Neural progenitor cell (in vitro differentiated cells): Measurements from ENCODE around the gene KDM4B. TPM values are rescaled to one million over a fixed set of nuclear protein-coding genes. Genes with fewer than 3 reads are reported as not detected.
"Not testable (repeated sequence)": the region's sequence is repeated elsewhere in the genome, so short reads cannot be mapped to it uniquely, and the experiment has no call there.

ENCODE experiments used
- DNase-seq: peaks from one replicate; pipeline ENCODE4 v3.0.0-alpha.2; 2016; ENCODE audit warnings: low spot score
- H2AFZ ChIP-seq: fragments of 200-600 bp; sonication (generic); replicated peaks from 2 replicates; pipeline ENCODE4 v1.6.1; 2016; ENCODE audit warnings: antibody characterized with exemption
- H3F3A ChIP-seq: fragments of 200-600 bp; sonication (generic); 2 replicates; pipeline ENCODE4 v1.6.1; 2016; ENCODE audit warnings: antibody characterized with exemption, low read depth
- H3K27ac ChIP-seq: fragments of 200-600 bp; sonication (generic); 2 replicates; pipeline ENCODE4 v1.5.1; 2016; ENCODE audit warnings: mild to moderate bottlenecking
- H3K27me3 ChIP-seq: fragments of 200-600 bp; sonication (generic); 2 replicates; pipeline ENCODE4 v1.6.1; 2016; ENCODE audit warnings: mild to moderate bottlenecking, moderate library complexity
- H3K36me3 ChIP-seq: fragments of 200-600 bp; sonication (generic); 2 replicates; pipeline ENCODE4 v1.5.1; 2016
- H3K4me1 ChIP-seq: fragments of 200-600 bp; sonication (generic); 2 replicates; pipeline ENCODE4 v1.6.1; 2016; ENCODE audit warnings: mixed run types
- H3K4me2 ChIP-seq: fragments of 200-600 bp; sonication (generic); 2 replicates; pipeline ENCODE4 v1.6.1; 2016
- H3K4me3 ChIP-seq: fragments of 200-600 bp; sonication (generic); 2 replicates; pipeline ENCODE4 v1.5.1; 2016
- H3K79me2 ChIP-seq: fragments of 200-600 bp; sonication (generic); 2 replicates; pipeline ENCODE4 v1.6.1; 2016; ENCODE audit warnings: low read depth
- H3K9ac ChIP-seq: fragments of 200-600 bp; sonication (generic); 2 replicates; pipeline ENCODE4 v1.6.1; 2016
- H3K9me3 ChIP-seq: fragments of 200-600 bp; sonication (generic); 2 replicates; pipeline ENCODE4 v1.5.1; 2016; ENCODE audit warnings: low read depth
- H4K20me1 ChIP-seq: fragments of 200-600 bp; sonication (generic); 2 replicates; pipeline ENCODE4 v1.6.1; 2016; ENCODE audit warnings: low read depth
- H3K27ac Mint-ChIP-seq: 3 replicates; pipeline ENCODE4 v1.8.0; 2021; ENCODE audit warnings: mixed read lengths
- H3K27me3 Mint-ChIP-seq: 2 replicates; pipeline ENCODE4 v1.8.0; 2022; ENCODE audit warnings: low read depth, mild to moderate bottlenecking, inconsistent platforms, moderate library complexity, mixed read lengths; ENCODE audit not compliant: insufficient read depth
- H3K36me3 Mint-ChIP-seq: 3 replicates; pipeline ENCODE4 v1.8.0; 2021; ENCODE audit warnings: mixed read lengths
- H3K4me1 Mint-ChIP-seq: 3 replicates; pipeline ENCODE4 v1.8.0; 2021; ENCODE audit warnings: mixed read lengths
- H3K4me3 Mint-ChIP-seq: 3 replicates; pipeline ENCODE4 v1.8.0; 2021; ENCODE audit warnings: mild to moderate bottlenecking, moderate library complexity, mixed read lengths
- H3K9me3 Mint-ChIP-seq: 3 replicates; pipeline ENCODE4 v1.8.0; 2020; ENCODE audit warnings: mixed read lengths
- CTCF ChIP-seq: fragments of 200-600 bp; sonication (generic); IDR thresholded peaks from 2 replicates; pipeline ENCODE4 v1.5.1; 2017; ENCODE audit warnings: antibody characterized with exemption, mild to moderate bottlenecking
- EZH2 ChIP-seq: fragments of 200-600 bp; sonication (generic); IDR thresholded peaks from 2 replicates; pipeline ENCODE4 v1.6.1; 2017; ENCODE audit warnings: antibody characterized with exemption, mild to moderate bottlenecking, moderate library complexity
- EZH2phosphoT487 ChIP-seq: fragments of 200-600 bp; sonication (generic); IDR thresholded peaks from 2 replicates; pipeline ENCODE4 v1.6.1; 2017; ENCODE audit warnings: antibody characterized with exemption
- total RNA-seq: library from RNA; depleted of rRNA; stranded (reverse); fragments of >200 nt; gene quantifications from 2 replicates; pipeline ENCODE4 v1.2.3, GENCODE V29; 2015; ENCODE audit warnings: low replicate concordance

KDM4B gene
- total RNA-seq, 1 donor from 2014 or later: 16.0 TPM

GRCh38 chr19:4933528-4933927, 35.4 kb upstream of the KDM4B start:
- Histone ChIP-seq H3K4me3 (no peak overlapping the region), H3K36me3 (no peaks in the 10 kb centered on the region), H2AFZ (no peak overlapping the region), H3K27me3 (no peaks in the 10 kb centered on the region), H3K79me2 (peaks cover 28% of the 10 kb centered on the region), H3F3A (no peaks in the 10 kb centered on the region), H3K4me2 (no peak overlapping the region), H3K9me3 (no peaks in the 10 kb centered on the region), H4K20me1 (peaks cover 46% of the 10 kb centered on the region), H3K9ac (no peak overlapping the region), H3K4me1 (no peaks in the 10 kb centered on the region), H3K27ac (no peak overlapping the region)
- no peak overlapping the region for H3K27ac Mint-ChIP-seq
- no peak for TF ChIP-seq CTCF
- TF ChIP-seq EZH2phosphoT487: no peak
- TF ChIP-seq EZH2: no peak
- no peaks in the 10 kb centered on the region for H3K9me3 Mint-ChIP-seq
- no peak for DNase-seq
- peaks cover 37% of the 10 kb centered on the region for H3K36me3 Mint-ChIP-seq
- no peaks in the 10 kb centered on the region for H3K27me3 Mint-ChIP-seq
- no peak overlapping the region for H3K4me3 Mint-ChIP-seq
- H3K4me1 Mint-ChIP-seq: no peaks in the 10 kb centered on the region

- H3K27ac Mint-ChIP-seq: no peak overlapping the region
These were observed 33.5 kb upstream of the KDM4B start for GRCh38 chr19:4935444-4935843.

GRCh38 chr19:4937060-4937459, 31.9 kb upstream of the KDM4B start:
- no peaks in the 10 kb centered on the region for H3K4me1 ChIP-seq
- no peak overlapping the region for H3K27ac Mint-ChIP-seq

More at GRCh38 chr19:4935444-4935843, 33.5 kb upstream of the KDM4B start:
- Histone ChIP-seq H3K27me3 (no peaks in the 10 kb centered on the region), H2AFZ (no peak overlapping the region), H3K4me2 (no peak overlapping the region), H3K9ac (no peak overlapping the region), H3K4me1 (no peaks in the 10 kb centered on the region), H4K20me1 (peaks cover 40% of the 10 kb centered on the region), H3F3A (peaks cover 3% of the 10 kb centered on the region), H3K27ac (no peak overlapping the region), H3K9me3 (no peaks in the 10 kb centered on the region), H3K79me2 (peaks cover 29% of the 10 kb centered on the region), H3K36me3 (no peaks in the 10 kb centered on the region), H3K4me3 (no peak overlapping the region)
- H3K36me3 Mint-ChIP-seq: peaks cover 39% of the 10 kb centered on the region
- no peak overlapping the region for H3K4me3 Mint-ChIP-seq
- no peaks in the 10 kb centered on the region for H3K9me3 Mint-ChIP-seq
- DNase-seq: no peak
- TF ChIP-seq CTCF (no peak), EZH2 (no peak), EZH2phosphoT487 (no peak)
- no peaks in the 10 kb centered on the region for H3K4me1 Mint-ChIP-seq
- H3K27me3 Mint-ChIP-seq: peaks cover 2% of the 10 kb centered on the region

GRCh38 chr19:4938461-4938860, 30.5 kb upstream of the KDM4B start:
- Histone ChIP-seq H3K79me2 (peaks cover 33% of the 10 kb centered on the region), H4K20me1 (peaks cover 40% of the 10 kb centered on the region)
- not testable (repeated sequence) for H2AFZ ChIP-seq, H3K9me3 ChIP-seq, H3K36me3 ChIP-seq, H3K27me3 Mint-ChIP-seq, H3F3A ChIP-seq, H3K27me3 ChIP-seq, DNase-seq, H3K4me2 ChIP-seq, H3K9ac ChIP-seq, H3K4me3 ChIP-seq, H3K9me3 Mint-ChIP-seq, H3K4me1 Mint-ChIP-seq, H3K4me1 ChIP-seq, H3K4me3 Mint-ChIP-seq, H3K27ac ChIP-seq
- Mint-ChIP-seq H3K27ac (peak overlapping the region; percentile 83), H3K36me3 (peaks cover 33% of the 10 kb centered on the region)

More at GRCh38 chr19:4937060-4937459, 31.9 kb upstream of the KDM4B start:
- Histone ChIP-seq H3K4me2 (no peak overlapping the region), H3K79me2 (peaks cover 33% of the 10 kb centered on the region), H3K36me3 (no peaks in the 10 kb centered on the region), H4K20me1 (peaks cover 40% of the 10 kb centered on the region), H3K27me3 (no peaks in the 10 kb centered on the region), H3K27ac (no peak overlapping the region), H3K9me3 (no peaks in the 10 kb centered on the region), H2AFZ (no peak overlapping the region), H3K9ac (no peak overlapping the region), H3K4me3 (no peak overlapping the region), H3F3A (peaks cover 3% of the 10 kb centered on the region)
- Mint-ChIP-seq H3K27me3 (peaks cover 2% of the 10 kb centered on the region), H3K4me1 (no peaks in the 10 kb centered on the region), H3K4me3 (no peak overlapping the region), H3K9me3 (no peaks in the 10 kb centered on the region), H3K36me3 (peaks cover 36% of the 10 kb centered on the region)
- DNase-seq: no peak
- no peak for TF ChIP-seq EZH2
- no peak for TF ChIP-seq EZH2phosphoT487
- no peak for TF ChIP-seq CTCF
